GM19372 (cell line): ENCODE results near the gene HHAT.
"Not testable (repeated sequence)": the region's sequence is repeated elsewhere in the genome, so short reads cannot be mapped to it uniquely, and the experiment has no call there.

Source experiments
- ATAC-seq: cut with Tn5 transposase; IDR thresholded peaks from one replicate; pipeline ENCODE4 v1.9.1; 2021; ENCODE audit warnings: mild to moderate bottlenecking, low read depth, moderate library complexity; ENCODE audit not compliant: unreplicated experiment

Gene HHAT

DNA sequence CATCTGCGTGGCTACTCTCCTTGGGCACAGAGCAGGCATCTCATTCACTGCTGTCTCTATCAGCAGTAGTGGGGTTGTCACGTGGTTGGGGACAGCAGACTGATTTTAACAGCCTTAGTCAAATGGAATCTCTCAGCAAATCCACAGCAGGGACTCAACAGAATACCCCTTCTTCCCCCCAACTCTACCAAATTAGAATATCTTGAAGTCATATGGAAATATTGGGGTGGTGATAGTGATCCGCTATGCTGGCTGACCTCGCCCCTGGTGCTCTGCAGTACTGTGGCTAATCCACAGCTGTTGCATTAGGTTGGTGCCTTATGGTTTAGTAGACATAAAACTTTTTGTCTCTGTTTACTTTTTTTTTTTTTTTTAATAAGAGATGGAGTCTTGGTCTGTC lies 23.9 kb downstream of the HHAT start:
- ATAC-seq = no peak

DNA sequence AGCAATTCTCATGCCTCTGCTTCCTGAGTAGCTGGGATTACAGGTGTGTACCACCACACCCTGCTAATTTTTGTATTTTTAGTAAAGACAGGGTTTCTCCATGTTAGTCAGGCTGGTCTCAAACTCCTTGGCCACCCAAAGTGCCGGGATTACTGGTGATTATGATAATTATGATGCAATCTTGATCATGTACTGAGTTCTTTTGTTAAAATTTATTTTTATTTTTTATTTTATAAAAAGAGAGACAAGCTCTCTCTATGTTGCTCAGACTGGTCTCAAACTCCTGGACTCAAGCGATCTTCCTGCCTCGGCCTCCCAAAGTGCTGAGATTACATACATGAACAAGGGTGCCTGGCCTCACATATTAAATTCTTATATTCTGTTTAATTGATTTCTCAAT lies 25.6 kb downstream of the HHAT start:
- ATAC-seq = not testable (repeated sequence)

DNA sequence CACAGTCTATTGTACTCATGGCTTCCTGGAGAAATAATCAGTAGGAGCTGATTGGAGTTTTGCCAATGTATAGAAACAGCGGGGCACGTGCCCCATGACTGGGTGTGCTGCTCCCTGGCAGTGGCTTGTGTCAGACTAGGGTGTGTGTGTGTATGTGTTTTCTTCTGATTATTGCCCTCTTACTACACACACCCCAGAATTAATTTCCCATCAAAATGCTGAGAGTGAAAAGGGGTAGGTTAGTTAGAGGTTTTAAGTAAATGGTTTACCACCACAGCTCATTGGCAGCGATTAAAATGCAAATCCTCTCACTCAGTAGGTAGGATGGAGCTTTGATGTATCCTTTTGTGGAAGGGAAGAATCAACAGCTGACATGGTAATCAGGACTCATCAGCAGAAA lies 29.9 kb downstream of the HHAT start:
- ATAC-seq = no peak

DNA sequence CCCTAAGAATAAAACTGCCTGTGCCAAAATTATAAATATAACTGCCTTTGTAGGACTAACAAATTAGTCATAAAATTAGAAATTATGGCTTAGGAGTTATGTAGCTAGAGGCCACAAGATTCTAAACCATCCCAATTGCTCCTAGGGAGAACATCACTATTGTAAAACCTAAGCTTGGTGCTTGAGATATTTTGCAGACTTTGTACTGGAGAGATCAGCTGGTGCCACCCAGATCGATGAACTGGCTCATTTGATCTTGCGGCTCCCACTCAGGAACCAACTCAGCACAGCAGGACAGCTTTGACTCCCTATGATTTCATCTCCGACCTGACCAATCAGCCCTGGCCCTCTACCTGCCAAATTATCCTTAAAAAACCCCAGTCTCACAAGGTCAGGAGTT lies 30.6 kb downstream of the HHAT start:
- no peak for ATAC-seq

DNA sequence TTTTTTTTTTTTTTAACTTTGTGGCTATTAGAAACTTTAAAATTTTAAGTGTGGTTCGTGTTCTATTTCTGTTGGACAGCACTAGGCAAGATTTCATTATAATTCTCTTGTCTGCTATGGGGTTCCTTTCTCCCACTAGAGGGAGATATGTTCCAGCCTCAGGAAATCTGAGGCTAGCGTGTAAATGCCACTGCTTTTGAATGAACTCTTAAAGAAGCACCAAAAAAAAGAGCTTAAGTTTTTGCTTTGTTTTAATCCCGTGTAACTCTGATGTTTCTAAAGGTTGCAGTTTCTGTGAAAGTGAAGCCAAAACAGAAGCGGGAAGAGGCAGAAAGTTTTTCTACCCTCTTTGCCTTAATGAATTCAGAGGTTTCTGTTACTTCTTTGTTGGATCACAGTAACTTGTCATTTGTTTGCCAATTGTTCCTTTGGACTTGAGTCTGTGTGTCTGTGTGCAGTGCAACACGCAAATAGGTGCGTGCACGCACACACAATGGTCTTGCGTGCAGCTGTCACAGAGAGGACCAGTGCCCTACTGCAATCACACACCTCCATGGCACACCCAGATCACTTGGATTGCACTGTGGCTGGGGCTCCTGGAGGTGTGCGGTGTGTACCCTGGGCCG lies 32.3 kb downstream of the HHAT start:
- ATAC-seq = no peak

DNA sequence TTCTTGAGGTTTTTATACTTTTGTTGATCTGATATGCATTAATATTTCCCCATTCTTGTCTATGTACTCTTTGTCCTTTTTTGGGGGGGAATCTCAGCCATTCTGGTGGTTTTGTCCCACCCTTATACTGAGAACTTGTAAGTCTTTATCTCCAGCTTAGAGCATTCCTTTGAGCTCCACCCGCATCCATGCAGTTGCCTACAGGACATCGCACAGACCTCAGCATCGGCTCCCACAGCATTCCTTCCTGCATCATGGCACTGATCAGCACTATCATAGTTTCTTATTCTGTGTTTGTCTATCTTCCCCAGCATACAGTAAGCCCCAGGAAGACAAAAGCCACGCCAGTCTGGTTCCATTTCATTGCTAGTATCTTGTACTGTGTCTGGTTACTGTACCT lies 33.0 kb downstream of the HHAT start:
- no peak for ATAC-seq

DNA sequence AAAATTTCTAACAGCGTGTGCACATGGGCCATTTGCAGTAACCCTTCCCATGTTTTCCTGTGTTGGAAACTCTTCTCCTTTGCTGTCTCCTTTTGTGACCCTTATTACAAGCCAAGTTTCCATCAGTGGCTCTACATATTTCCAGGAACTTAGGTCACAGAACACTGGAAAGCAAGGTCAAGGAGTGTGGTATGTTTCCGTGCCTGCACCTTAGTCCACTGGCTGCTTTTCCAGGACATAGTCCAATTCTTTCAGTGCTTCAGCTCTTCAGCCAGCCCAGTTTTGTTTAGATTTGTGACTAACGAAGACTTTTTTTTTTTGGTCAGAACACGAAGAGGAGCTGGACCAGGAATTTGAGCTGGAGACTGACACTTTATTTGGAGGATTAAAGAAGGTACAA lies 33.8 kb downstream of the HHAT start:
- ATAC-seq = no peak

DNA sequence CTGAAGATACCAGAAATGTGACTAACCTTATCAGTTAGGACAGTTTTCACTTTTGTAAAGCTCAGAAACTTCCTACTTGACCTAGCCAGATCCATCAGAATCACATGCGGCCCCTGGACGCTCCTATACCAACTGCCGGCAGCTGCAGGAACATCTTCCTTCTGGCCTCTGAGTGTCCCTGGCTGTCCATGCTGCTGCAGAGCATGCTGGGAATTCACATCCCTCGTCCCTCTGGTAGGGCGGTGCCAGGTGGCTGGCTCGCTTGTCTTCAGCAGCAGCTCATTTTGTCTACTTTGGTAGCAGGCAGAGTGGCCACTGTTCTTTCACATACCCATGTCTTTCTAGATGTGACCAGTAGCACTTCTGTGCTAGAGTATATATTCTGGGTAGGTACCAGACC lies 34.4 kb downstream of the HHAT start:
- no peak for ATAC-seq

GRCh38 chr1:210364479-210364878 lies 35.8 kb downstream of the HHAT start:
- ATAC-seq = no peak

- no peak for ATAC-seq
Measured at GRCh38 chr1:210366767-210367166, 38.1 kb downstream of the HHAT start.

DNA sequence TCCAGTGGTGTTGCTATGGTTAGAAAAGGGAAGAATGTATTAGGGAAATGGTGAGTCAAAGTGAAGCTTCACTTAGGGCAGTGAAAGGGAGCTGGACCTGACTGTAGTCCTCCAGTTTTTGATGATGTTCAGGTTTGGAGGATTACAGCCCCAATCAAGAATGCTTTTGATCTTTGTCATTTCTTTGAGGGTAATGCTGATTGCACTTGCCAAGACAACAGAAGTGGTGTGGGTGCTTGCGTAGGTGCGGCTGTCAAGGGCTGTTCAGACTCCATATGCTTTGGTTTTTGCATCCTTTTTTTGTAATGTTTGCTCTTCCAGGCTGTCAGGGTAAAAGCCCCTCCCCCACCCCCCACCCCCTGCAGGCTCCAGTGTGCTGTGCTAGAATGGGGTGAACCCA lies 38.9 kb downstream of the HHAT start:
- ATAC-seq = no peak

GRCh38 chr1:210369425-210369824 lies 40.7 kb downstream of the HHAT start:
- no peak for ATAC-seq

DNA sequence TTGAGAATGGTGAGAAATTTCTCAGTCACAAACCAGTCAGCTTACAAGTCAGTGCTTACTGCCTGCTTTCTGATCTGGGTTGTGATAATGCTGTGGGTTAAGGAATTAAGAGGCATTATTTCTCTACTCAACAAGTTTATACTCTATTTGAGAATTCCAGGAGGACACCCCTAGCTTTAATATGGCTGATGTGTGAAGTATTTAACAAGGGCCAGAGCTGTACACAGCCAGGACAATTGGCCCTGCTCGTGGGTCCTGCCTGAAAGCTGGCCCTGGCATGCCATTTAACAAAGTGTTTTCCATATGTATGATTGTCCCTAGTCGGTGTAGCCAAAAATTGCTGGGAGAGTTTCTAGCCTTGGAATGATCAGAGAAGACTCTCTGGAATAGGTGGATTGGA lies 43.2 kb downstream of the HHAT start:
- ATAC-seq = no peak

DNA sequence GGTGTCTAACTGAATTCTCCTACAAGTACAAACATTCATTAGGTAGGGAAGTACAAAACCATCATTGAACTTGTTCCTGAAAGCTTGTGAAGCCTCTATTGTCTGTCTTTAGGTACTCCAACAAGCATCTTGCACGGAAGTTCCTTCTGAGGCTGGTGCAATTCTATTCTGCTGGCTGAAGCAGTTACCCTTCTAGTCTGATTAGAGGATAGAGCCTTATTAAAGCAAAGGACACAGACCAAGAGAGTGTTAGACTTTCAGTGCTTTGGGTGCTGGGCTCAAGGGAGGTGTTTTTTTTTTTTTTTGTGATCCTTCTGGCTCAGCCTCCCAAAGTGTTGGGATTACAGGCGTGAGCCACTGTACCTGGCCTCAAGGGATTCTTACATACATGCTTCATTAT lies 43.8 kb downstream of the HHAT start:
- ATAC-seq = no peak

GRCh38 chr1:210372931-210373627 lies 44.4 kb downstream of the HHAT start:
- ATAC-seq = no peak

DNA sequence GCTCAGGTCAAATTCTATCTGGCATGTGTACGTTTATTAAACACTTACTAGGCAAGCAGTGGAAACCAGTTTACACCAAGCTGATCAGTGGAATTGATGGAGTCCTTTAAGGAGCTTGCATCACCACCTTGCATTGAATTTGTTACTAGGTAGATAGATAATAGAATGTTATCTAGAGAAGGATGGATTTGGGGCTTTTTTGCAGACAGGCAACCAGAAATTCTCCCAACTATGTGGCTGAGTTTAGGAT lies 44.9 kb downstream of the HHAT start:
- no peak for ATAC-seq

- peak; percentile 77 for ATAC-seq
Measured at GRCh38 chr1:210373878-210374599, 45.3 kb downstream of the HHAT start.

DNA sequence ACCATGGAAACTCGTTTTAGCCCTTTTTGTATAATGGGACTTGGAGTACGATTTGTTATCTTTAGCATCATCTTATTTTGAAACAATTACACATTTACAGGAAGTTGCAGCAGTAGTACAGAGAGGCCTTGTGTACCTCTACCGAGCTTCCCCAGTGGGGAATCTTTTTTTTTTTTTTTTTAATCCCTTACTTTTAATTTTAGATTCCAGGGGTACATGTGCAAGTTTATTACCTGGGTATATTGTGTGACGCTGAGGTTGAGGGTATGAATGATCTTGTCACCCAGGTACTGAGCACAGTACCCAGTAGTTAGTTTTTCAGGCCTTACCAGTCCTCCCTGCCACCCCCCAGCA lies 45.9 kb downstream of the HHAT start:
- no peak for ATAC-seq

DNA sequence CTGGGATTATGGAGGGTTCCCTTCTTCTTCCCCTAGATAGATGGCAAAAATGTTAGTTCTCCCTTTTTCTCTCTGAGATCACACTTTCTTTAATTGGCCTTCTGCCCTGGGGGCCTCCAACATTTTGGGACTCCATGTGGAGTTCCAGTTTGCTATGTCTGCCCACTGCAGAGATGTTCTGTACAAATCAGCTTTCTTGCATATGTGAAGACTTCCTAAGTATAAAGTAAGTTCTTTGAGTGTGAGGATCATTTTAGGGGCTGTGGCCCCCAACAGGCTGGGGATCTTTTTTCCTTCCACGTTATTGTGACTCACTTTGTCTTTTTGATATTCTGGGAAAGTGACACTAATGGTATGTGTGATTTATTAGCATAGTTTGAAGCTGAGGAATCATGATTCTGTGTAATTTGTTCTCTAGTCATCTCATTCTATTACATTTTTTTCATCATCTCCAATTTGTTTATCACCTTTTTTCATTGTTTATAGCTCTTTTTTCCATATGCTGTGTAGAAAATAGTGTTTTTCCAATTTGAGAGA lies 48.2 kb downstream of the HHAT start:
- ATAC-seq = no peak

DNA sequence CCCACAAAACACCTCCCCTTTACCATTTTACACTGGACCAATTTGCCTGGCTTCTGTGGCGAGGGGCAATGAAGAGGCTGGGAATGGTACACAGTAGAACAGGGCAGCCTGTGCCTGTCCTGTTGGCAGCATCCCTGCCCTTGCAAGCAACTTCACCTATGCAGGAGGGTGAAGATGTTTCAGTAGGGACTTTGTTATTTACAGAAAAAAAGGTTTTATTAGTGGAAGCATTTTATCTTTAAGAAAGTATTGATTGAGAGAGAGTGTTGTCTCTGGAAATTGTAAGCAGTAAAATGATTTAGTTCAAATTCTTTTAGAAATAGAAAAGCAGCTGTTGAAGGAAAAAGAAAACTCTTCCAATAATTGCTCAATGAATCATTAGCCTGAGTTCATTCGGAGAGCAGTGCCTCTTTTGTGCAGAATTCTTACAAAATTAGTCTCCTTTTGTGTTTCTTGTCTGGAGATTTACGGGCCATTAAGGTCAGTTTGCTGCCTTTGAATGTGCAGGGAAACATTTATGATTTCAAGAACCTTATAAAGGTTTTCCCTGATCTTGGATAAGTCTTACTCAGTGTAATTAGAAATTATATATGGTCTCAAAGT lies 49.1 kb downstream of the HHAT start:
- no peak for ATAC-seq

DNA sequence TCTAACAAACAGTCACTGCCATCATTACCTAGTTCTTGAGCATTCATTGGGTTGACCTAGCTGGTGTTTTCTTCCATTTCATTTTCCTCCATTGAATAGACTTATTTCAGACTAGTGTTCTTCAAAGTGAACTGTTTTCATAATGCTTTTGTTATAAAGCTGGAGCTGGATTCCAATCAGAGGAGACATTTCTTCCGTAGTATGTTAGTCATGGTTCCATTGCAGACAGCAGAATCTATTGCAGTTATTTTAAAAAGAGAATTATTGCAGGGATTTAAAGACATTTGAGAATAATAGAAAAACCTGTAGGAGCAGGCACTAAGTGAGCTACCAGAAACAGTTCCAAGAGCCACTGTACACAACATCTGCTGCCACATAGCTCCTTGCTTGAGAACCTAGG lies 50.0 kb downstream of the HHAT start:
- ATAC-seq = no peak

DNA sequence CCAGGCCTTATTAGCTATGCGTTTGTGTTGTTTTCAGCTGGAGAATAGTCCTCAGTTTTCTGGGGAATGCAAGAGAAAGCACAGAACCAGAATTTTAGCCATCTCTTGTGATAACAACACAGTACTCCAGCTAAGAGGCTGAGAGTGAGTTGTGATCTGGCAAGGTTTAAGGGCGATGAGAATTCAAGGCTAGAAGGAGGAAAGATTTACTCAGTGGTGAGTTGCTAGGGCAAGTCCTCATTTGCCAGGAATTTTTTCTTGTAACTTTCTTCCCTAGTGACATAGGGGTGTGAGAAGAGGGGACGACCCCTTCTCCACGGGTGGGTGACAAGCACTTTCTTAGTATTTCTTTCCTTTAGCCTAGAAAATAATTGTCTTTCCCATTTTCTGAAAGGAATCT lies 53.2 kb downstream of the HHAT start:
- no peak for ATAC-seq
